Adrenal gland (tissue), 12 donors: ENCODE data around the gene HSPA1L. TPM values are rescaled to one million over a fixed set of nuclear protein-coding genes. Genes with fewer than 3 reads are reported as not detected.
A peak's percentile ranks its signal among the peaks of the same experiment; 100 is the strongest.

Experiments
- DNase-seq, 7 donors: peaks; one replicate each; pipeline ENCODE4 v3.0.0-alpha.2; 2019 to 2020
- H3K27ac ChIP-seq, 5 donors: fragments of 200-600 bp; sonication (generic) in 4 of 5; 1 replicate in 3 of 5; 2 replicates in 2 of 5; pipeline versions ENCODE4 v1.5.1 to v1.8.0; 2016 to 2020; ENCODE audit warnings: mild to moderate bottlenecking in 1 of 5
- H3K27me3 ChIP-seq: fragments of 200-600 bp; 2 replicates; pipeline ENCODE4 v1.8.0; 2021
- H3K36me3 ChIP-seq, 2 donors: fragments of 200-600 bp; replicated peaks in 1 of 2; 1 replicate in 1 of 2; 2 replicates in 1 of 2; pipeline versions ENCODE4 v1.5.1 to v1.8.0; 2018 to 2022
- H3K4me1 ChIP-seq, 2 donors: fragments of 200-600 bp; replicated peaks in 1 of 2; 1 replicate in 1 of 2; 2 replicates in 1 of 2; pipeline versions ENCODE4 v1.5.1 to v1.8.0; 2018 to 2021
- H3K4me3 ChIP-seq, 4 donors: fragments of 200-600 bp; sonication (generic) in 3 of 4; one replicate each; pipeline ENCODE4 v1.5.1; 2016 to 2018
- H3K9me3 ChIP-seq, 3 donors: fragments of 200-600 bp; sonication (generic) in 1 of 3; replicated peaks in 1 of 3; 1 replicate in 2 of 3; 2 replicates in 1 of 3; pipeline versions ENCODE4 v1.5.1 to v1.8.0; 2016 to 2021
- POLR2A ChIP-seq, 2 donors: fragments of 450-650 bp; IDR thresholded peaks; one replicate each; pipeline ENCODE4 v1.6.1; 2017; ENCODE audit warnings: antibody characterized with exemption in 2 of 2, mild to moderate bottlenecking in 2 of 2, moderate library complexity in 1 of 2
- WGBS, 4 donors: extraction: QIAGEN DNeasy Blood & Tissue Kit in 2 of 4; methylation state at CpG; one replicate each; pipeline versions ENCODE4 v1.1.5 to v1.1.7; 2013 to 2017; 5-methylcytosine and 5-hydroxymethylcytosine counted together
- intact Hi-C, 2 donors: fragments of 100-400 bp; cut with DNase I; formaldehyde crosslinking; loops; one replicate each; pipeline versions ENCODE4 v1.14.1 to v1.15.0; 2022 to 2023
- polyA plus RNA-seq, 3 donors: library from polyadenylated mRNA; stranded (reverse); fragments of 200-250 nt in 2 of 3; fragments of 350-450 nt in 1 of 3; fragmentation: Illumina TruSeq in 1 of 3; extraction: RNeasy Lipid Tissue Mini Kit (QIAGEN cat#74804) in 1 of 3; gene quantifications; one replicate each; pipeline ENCODE4 v1.2.3, GENCODE V29; 2013 to 2014
- total RNA-seq, 9 donors: library from RNA; depleted of rRNA in 4 of 9; stranded (reverse); fragments of >200 nt in 4 of 9; fragments of 120-200 nt in 1 of 9; fragmentation: NEBNext Ultra II Directional in 1 of 9; extraction: Animal tissue kit (Norgen Biotek cat#: 25700) in 1 of 9; gene quantifications; one replicate each; pipeline versions ENCODE4 v1.1.0 to v1.2.4, GENCODE V29; 2013 to 2023
- TF ChIP-seq, protein P1 (sequence below), 6 experiments: fragments of 450-650 bp in 4 of 6; fragments of 200-600 bp in 2 of 6; sonication (generic) in 1 of 6; IDR thresholded peaks; 1 replicate in 5 of 6; 2 replicates in 1 of 6; pipeline versions ENCODE4 v1.5.1 to v1.8.0; 2016 to 2021; ENCODE audit warnings: antibody characterized with exemption in 6 of 6, mild to moderate bottlenecking in 2 of 6, moderate library complexity in 1 of 6
- donor health status: healthy with polysubstance abuse.
- donor health status: Bipolar disorder and iron deficiency.
- donor health status: DM: yes; HTN: yes; CAD: no.
- donor health status: DM: no; HTN: no; CAD: no.
- donor health status: DM: no; HTN: no; CAD: no.
- donor health status: DM: yes; HTN: yes; CAD: no.

HSPA1L gene
- total and polyA plus RNA-seq, 12 donors = 0.79 to 5.3 (median 1.9) TPM

- no peaks in the 10 kb centered on the region for H3K9me3 ChIP-seq
- no peak for TF ChIP-seq POLR2A (IDR thresholded peaks at IDR 0.05)
- TF ChIP-seq, protein P1, sequence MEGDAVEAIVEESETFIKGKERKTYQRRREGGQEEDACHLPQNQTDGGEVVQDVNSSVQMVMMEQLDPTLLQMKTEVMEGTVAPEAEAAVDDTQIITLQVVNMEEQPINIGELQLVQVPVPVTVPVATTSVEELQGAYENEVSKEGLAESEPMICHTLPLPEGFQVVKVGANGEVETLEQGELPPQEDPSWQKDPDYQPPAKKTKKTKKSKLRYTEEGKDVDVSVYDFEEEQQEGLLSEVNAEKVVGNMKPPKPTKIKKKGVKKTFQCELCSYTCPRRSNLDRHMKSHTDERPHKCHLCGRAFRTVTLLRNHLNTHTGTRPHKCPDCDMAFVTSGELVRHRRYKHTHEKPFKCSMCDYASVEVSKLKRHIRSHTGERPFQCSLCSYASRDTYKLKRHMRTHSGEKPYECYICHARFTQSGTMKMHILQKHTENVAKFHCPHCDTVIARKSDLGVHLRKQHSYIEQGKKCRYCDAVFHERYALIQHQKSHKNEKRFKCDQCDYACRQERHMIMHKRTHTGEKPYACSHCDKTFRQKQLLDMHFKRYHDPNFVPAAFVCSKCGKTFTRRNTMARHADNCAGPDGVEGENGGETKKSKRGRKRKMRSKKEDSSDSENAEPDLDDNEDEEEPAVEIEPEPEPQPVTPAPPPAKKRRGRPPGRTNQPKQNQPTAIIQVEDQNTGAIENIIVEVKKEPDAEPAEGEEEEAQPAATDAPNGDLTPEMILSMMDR (IDR thresholded peaks at IDR 0.05) = no peak
- intact Hi-C loops = loop anchor here in 1 of 2 donors (5.0 kb wide), 1 partner anchor 84 kb away; the partner anchor contains the start of gene LY6G5C
- 45 to 58% (median 49%) methylated on average over 28 to 42 of the region's 42 CpGs for WGBS, 4 donors
- H3K27me3 ChIP-seq = no peaks in the 10 kb centered on the region
- DNase-seq = no peak
- H3K27ac ChIP-seq = no peak overlapping the region
- H3K4me1 ChIP-seq = no peaks in the 10 kb centered on the region
- no peak overlapping the region for H3K4me3 ChIP-seq
- H3K36me3 ChIP-seq = no peaks in the 10 kb centered on the region
Observed at GRCh38 chr6:31765910-31766794, 48.9 kb downstream of the HSPA1L start.

DNA sequence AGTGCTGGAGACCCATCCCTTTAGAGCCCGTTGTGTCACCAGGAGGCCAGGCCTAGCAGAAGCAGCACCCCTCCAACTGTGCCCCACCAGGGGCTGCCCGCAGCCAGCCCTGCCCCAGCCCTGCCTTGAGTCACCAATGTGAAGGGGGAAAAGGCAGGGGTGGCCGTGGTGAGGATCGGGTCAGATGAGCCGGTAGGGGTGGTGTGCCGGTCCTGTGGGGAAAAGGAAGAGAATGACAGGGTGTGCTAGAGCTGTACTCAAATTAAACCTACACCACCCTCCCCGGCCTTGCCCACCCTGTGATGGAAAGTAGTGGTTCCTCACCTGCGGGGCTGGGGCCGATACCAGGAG lies 49.5 kb downstream of the HSPA1L start:
- no peak overlapping the region for H3K27ac ChIP-seq
- WGBS, 4 donors = 86 to 90% (median 89%) methylated on average over 9 of the region's 9 CpGs
- no peak for DNase-seq
- no peaks in the 10 kb centered on the region for H3K36me3 ChIP-seq
- no peaks in the 10 kb centered on the region for H3K4me1 ChIP-seq
- TF ChIP-seq POLR2A (IDR thresholded peaks at IDR 0.05) = no peak
- TF ChIP-seq, protein P1 (IDR thresholded peaks at IDR 0.05) = no peak
- H3K9me3 ChIP-seq = no peaks in the 10 kb centered on the region
- H3K27me3 ChIP-seq = no peaks in the 10 kb centered on the region
- intact Hi-C loops = loop anchor here in 1 of 2 donors (5.0 kb wide), 1 partner anchor 83 kb away; the partner anchor contains the start of gene LY6G5C
- H3K4me3 ChIP-seq = no peak overlapping the region

- TF ChIP-seq POLR2A (IDR thresholded peaks at IDR 0.05) = no peak
- TF ChIP-seq, protein P1 (IDR thresholded peaks at IDR 0.05) = no peak
Observed at GRCh38 chr6:31764198-31764597, 50.9 kb downstream of the HSPA1L start.

GRCh38 chr6:31763619-31763940 lies 51.5 kb downstream of the HSPA1L start:
- Histone ChIP-seq H3K27me3 (no peaks in the 10 kb centered on the region), H3K4me3 (no peak overlapping the region), H3K36me3 (no peaks in the 10 kb centered on the region), H3K4me1 (no peaks in the 10 kb centered on the region), H3K9me3 (no peaks in the 10 kb centered on the region), H3K27ac (peak overlapping the region in 1 of 5 donors; percentile 1)
- WGBS, 4 donors = 33 to 73% (median 44%) methylated on average over 1 of the region's 1 CpG
- intact Hi-C loops = no loop called here
- no peak for DNase-seq
- no peak for TF ChIP-seq POLR2A (IDR thresholded peaks at IDR 0.05)

More at GRCh38 chr6:31764198-31764597, 50.9 kb downstream of the HSPA1L start:
- Histone ChIP-seq H3K36me3 (no peaks in the 10 kb centered on the region), H3K27me3 (no peaks in the 10 kb centered on the region), H3K9me3 (no peaks in the 10 kb centered on the region), H3K4me1 (no peaks in the 10 kb centered on the region), H3K27ac (no peak overlapping the region), H3K4me3 (no peak overlapping the region)
- no peak for DNase-seq
- 93 to 95% (median 94%) methylated on average over 2 to 4 of the region's 4 CpGs for WGBS, 4 donors
- intact Hi-C loops = no loop called here
